Sigmoid colon (tissue), 7 donors: ENCODE results near the gene CA14. TPM values are rescaled to one million over a fixed set of nuclear protein-coding genes. Genes with fewer than 3 reads are reported as not detected.
A peak's percentile ranks its signal among the peaks of the same experiment; 100 is the strongest.
"Not testable (repeated sequence)": the region's sequence is repeated elsewhere in the genome, so short reads cannot be mapped to it uniquely, and the experiment has no call there.

ENCODE experiments used
- DNase-seq: peaks from one replicate; pipeline ENCODE4 v3.0.0-alpha.2; 2019
- H3K27ac ChIP-seq, 4 donors: fragments of 200-600 bp; sonication (generic); one replicate each; pipeline ENCODE4 v1.5.1; 2016 to 2019; ENCODE audit warnings: mild to moderate bottlenecking in 1 of 4
- H3K27me3 ChIP-seq, 3 donors: fragments of 200-600 bp; sonication (generic); one replicate each; pipeline ENCODE4 v1.5.1; 2019; ENCODE audit warnings: mild to moderate bottlenecking in 1 of 3
- H3K36me3 ChIP-seq, 4 donors: fragments of 200-600 bp; sonication (generic); one replicate each; pipeline ENCODE4 v1.5.1; 2016 to 2019
- H3K4me1 ChIP-seq, 4 donors: fragments of 200-600 bp; sonication (generic); one replicate each; pipeline ENCODE4 v1.5.1; 2017 to 2019
- H3K4me3 ChIP-seq, 4 donors: fragments of 200-600 bp; sonication (generic); one replicate each; pipeline ENCODE4 v1.5.1; 2017 to 2019; ENCODE audit warnings: mild to moderate bottlenecking in 2 of 4, moderate library complexity in 1 of 4
- H3K9me3 ChIP-seq, 4 donors: fragments of 200-600 bp in 3 of 4; sonication (generic) in 3 of 4; one replicate each; pipeline versions ENCODE4 v1.5.1 to v1.6.1; 2013 to 2019
- CTCF ChIP-seq, 4 experiments: fragments of 450-650 bp in 3 of 4; fragments of 200-600 bp in 1 of 4; IDR thresholded peaks; one replicate each; pipeline ENCODE4 v1.5.1; 2016 to 2019; ENCODE audit warnings: antibody characterized with exemption in 4 of 4, mild to moderate bottlenecking in 3 of 4, moderate library complexity in 2 of 4
- EP300 ChIP-seq, 4 donors: sonication (generic); formaldehyde crosslinking; IDR thresholded peaks; one replicate each; pipeline ENCODE4 v1.6.1; 2017; ENCODE audit warnings: antibody characterized with exemption in 4 of 4
- POLR2A ChIP-seq, 2 donors: fragments of 450-650 bp; IDR thresholded peaks; one replicate each; pipeline ENCODE4 v1.6.1; 2016; ENCODE audit warnings: antibody characterized with exemption in 2 of 2, mild to moderate bottlenecking in 2 of 2, moderate library complexity in 2 of 2
- POLR2AphosphoS5 ChIP-seq, 4 donors: sonication (generic); formaldehyde crosslinking; IDR thresholded peaks; one replicate each; pipeline ENCODE4 v1.6.1; 2017; ENCODE audit warnings: antibody characterized with exemption in 4 of 4
- WGBS, 2 donors: extraction: QIAGEN DNeasy Blood & Tissue Kit; methylation state at CpG; one replicate each; pipeline ENCODE4 v1.1.7; 2013; 5-methylcytosine and 5-hydroxymethylcytosine counted together
- intact Hi-C: fragments of 100-400 bp; cut with DNase I; formaldehyde crosslinking; loops from one replicate; pipeline ENCODE4 v1.15.1; 2023
- polyA plus RNA-seq, 3 donors: library from polyadenylated mRNA; stranded (reverse); fragments of 200-250 nt; gene quantifications; one replicate each; pipeline ENCODE4 v1.2.3, GENCODE V29; 2013
- total RNA-seq, 4 donors: library from RNA; depleted of rRNA; stranded (reverse); fragments of >200 nt; gene quantifications; one replicate each; pipeline ENCODE4 v1.1.0, GENCODE V29; 2016
- donor health status: healthy with polysubstance abuse.
- donor health status: Bipolar disorder and iron deficiency.
- donor health status: healthy.

CA14 gene
- 1 to 10 TPM; 1.4 to 4.3 (median 1.5) TPM for total RNA-seq
- polyA plus RNA-seq = under 1 TPM in 1 of 3 donors, not detected in 2; 0.35 TPM

GRCh38 chr1:150257624-150258585, at the start of gene CA14:
Gene CA14, plus strand, starts transcription at chr1:150257774. Its CDS starts 355 bp downstream, at chr1:150258129.
- Histone ChIP-seq H3K27me3 (peaks cover 0 to 14% (median 0%) of the 10 kb centered on the region in 3 donors), H3K36me3 (no peaks in the 10 kb centered on the region), H3K4me3 (peak within 1 kb of the TSS; percentile 3 to 28 (median 20)), H3K4me1 (peaks cover 0 to 42% (median 14%) of the 10 kb centered on the region in 4 donors), H3K9me3 (no peaks in the 10 kb centered on the region), H3K27ac (peak within 1 kb of the TSS; percentile 73 to 84 (median 78))
- DNase-seq = peak; percentile 70
- TF ChIP-seq POLR2AphosphoS5 (IDR thresholded peaks at IDR 0.05) (peak in 2 of 4 donors; percentile 19 to 66), POLR2A (IDR thresholded peaks at IDR 0.05) (no peak)
- WGBS, 2 donors = 49 to 77% methylated on average over 13 of the region's 13 CpGs
- intact Hi-C loops = loop anchor here (5.0 kb wide), 1 partner anchor 64 kb away; the partner anchor contains the start of gene PRPF3

- H3K9me3 ChIP-seq, H3K4me3 ChIP-seq: not testable (repeated sequence)
- 91 to 95% methylated on average over 6 of the region's 6 CpGs for WGBS, 2 donors
Measured at GRCh38 chr1:150208460-150208859, 49.1 kb upstream of the CA14 start.

GRCh38 chr1:150210091-150210490, 47.5 kb upstream of the CA14 start:
- intact Hi-C loops = loop anchor here (5.0 kb wide), 1 partner anchor 57 kb away; the partner anchor contains the start of gene APH1A

More at GRCh38 chr1:150208460-150208859, 49.1 kb upstream of the CA14 start:
- intact Hi-C loops, DNase-seq, H3K4me1 ChIP-seq, H3K27me3 ChIP-seq, H3K27ac ChIP-seq, H3K36me3 ChIP-seq: not testable (repeated sequence)

GRCh38 chr1:150210706-150211105, 46.9 kb upstream of the CA14 start:
- Histone ChIP-seq H3K27ac (no peak overlapping the region), H3K4me3 (no peak overlapping the region), H3K36me3 (no peaks in the 10 kb centered on the region), H3K4me1 (peaks cover 0 to 7% (median 5%) of the 10 kb centered on the region in 4 donors), H3K27me3 (no peaks in the 10 kb centered on the region), H3K9me3 (no peaks in the 10 kb centered on the region)
- WGBS, 2 donors = 97 to 98% methylated on average over 4 of the region's 4 CpGs
- no peak for DNase-seq
- no peak for TF ChIP-seq POLR2A (IDR thresholded peaks at IDR 0.05)
- no peak for TF ChIP-seq CTCF (IDR thresholded peaks at IDR 0.05)
- TF ChIP-seq POLR2AphosphoS5 (IDR thresholded peaks at IDR 0.05) = no peak
- TF ChIP-seq EP300 (IDR thresholded peaks at IDR 0.05) = no peak
- intact Hi-C loops = loop anchor here (5.0 kb wide), 1 partner anchor 57 kb away; the partner anchor contains the start of gene APH1A

More at GRCh38 chr1:150210091-150210490, 47.5 kb upstream of the CA14 start:
- Histone ChIP-seq H3K9me3 (no peaks in the 10 kb centered on the region), H3K36me3 (no peaks in the 10 kb centered on the region), H3K4me3 (no peak overlapping the region), H3K27me3 (no peaks in the 10 kb centered on the region), H3K27ac (no peak overlapping the region), H3K4me1 (peaks cover 0 to 7% (median 5%) of the 10 kb centered on the region in 4 donors)
- WGBS, 2 donors = 94 to 95% methylated on average over 4 of the region's 4 CpGs
- DNase-seq = no peak
- no peak for TF ChIP-seq POLR2A (IDR thresholded peaks at IDR 0.05)
- no peak for TF ChIP-seq CTCF (IDR thresholded peaks at IDR 0.05)
- no peak for TF ChIP-seq EP300 (IDR thresholded peaks at IDR 0.05)

GRCh38 chr1:150212070-150212469, 45.5 kb upstream of the CA14 start:
- 97 to 98% methylated on average over 9 of the region's 9 CpGs for WGBS, 2 donors
- TF ChIP-seq EP300 (IDR thresholded peaks at IDR 0.05) = no peak
- TF ChIP-seq POLR2A (IDR thresholded peaks at IDR 0.05) = no peak
- no peak for TF ChIP-seq CTCF (IDR thresholded peaks at IDR 0.05)
- TF ChIP-seq POLR2AphosphoS5 (IDR thresholded peaks at IDR 0.05) = no peak
- H3K4me1 ChIP-seq = peaks cover 0 to 7% (median 5%) of the 10 kb centered on the region in 4 donors
- no peak overlapping the region for H3K27ac ChIP-seq
- no peak overlapping the region for H3K4me3 ChIP-seq
- intact Hi-C loops = loop anchor here (5.0 kb wide), 1 partner anchor 55 kb away; the partner anchor contains the start of gene APH1A
- DNase-seq = no peak
- no peaks in the 10 kb centered on the region for H3K36me3 ChIP-seq
- H3K27me3 ChIP-seq = no peaks in the 10 kb centered on the region
- no peaks in the 10 kb centered on the region for H3K9me3 ChIP-seq
